ENCODE measurements around the gene ECM1.

Gene ECM1

DNA sequence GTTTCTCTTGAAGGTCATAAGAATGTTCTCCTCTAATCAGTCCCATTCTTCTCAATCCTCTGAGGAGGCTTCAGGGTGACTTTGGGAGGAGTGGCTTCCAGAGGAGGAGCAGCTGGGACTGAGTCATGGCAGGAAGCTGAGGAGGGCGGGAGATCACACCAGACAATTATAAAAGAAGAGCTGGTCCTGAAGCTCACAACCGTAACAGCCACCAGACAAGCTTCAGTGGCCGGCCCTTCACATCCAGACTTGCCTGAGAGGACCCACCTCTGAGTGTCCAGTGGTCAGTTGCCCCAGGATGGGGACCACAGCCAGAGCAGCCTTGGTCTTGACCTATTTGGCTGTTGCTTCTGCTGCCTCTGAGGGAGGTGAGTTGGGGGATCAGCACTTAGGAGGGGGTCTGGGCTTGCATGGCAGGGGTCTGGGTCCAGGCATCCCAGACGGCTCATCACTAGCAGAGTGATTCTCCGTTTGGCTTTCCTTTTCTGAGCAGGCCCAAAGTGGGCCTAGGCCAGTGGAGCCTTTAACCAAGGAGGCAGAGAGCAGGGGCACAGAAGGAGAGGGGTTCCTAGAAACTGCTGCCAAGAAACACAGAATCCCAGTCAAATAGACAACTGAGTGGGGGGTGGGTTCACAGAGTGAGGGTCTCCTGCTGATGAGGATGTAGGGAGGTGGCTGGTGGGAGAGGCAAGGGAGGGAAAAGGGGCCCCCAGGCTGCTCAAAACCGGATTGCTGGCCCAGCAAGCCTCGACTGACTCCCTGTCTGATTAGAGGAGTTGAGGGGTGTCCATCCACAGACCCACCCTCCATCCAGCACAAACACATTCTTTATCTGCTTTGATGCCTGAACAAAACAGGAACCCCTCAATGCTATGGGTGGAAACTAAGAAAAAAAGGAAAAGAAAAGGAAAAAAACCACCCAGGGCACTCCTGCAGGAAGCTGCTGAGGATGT, at the start of gene ECM1:
Gene ECM1, plus strand, starts transcription at position 198 of the 953 bp plus-strand sequence. Its CDS starts 101 bp downstream, at position 299.
- no peak for DNase-seq

DNA sequence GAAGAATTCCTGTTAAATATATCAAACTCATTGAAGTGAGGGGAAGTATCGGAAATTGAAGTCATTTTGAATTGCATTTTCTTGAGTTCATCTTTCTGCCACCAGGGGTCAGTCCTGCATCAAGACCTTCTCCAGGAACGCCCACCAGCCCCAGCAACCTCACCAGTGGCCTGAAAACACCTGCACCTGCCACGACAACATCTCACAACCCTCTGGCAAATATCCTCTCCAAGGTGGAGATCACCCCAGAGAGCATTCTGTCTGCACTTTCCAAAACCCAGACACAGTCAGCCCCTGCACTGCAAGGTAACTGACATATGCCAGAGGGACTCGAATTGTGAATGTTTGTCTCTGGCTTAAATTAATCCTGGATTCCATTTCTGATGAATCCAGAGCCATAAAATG, 43.5 kb upstream of the ECM1 start:
- peak; percentile 82 for DNase-seq

DNA sequence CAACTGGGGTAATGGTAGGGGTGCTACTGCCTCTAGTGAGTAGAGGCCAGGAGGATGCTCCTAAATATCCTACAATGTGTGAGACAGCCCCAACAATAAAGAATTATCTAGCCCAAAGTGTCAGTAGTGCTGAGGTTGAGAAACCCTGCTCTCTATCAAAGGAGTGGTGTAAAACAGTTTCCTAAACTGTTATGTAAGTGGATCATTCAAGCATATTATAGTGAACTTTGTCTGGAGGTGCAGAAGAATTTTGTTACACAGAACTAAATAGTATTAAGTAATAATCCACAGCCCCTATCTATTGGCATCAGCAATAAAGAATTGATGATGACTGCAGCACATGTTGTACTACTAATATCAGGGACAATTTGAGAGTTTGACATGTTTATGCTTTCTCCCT, 40.9 kb upstream of the ECM1 start:
- DNase-seq: no peak

DNA sequence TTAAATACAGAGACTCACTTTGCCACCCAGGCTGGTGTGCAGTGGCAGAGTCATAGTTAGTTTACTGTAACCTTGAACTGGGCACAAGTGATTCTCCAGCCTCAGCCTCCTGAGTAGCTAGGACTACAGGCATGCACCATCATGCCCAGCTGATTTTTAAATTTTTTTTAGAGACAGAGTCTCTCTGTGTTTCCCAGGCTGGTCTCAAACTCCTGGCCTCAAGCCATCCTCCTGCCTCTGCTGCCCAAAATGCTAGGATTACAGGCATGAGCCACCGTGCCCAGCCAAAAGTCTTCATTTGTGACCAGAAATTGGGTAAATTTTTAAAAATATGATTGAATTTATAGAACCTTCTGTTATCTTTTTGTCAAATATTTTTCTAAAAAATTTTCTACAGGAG, 38.6 kb upstream of the ECM1 start:
- no peak for DNase-seq

DNA sequence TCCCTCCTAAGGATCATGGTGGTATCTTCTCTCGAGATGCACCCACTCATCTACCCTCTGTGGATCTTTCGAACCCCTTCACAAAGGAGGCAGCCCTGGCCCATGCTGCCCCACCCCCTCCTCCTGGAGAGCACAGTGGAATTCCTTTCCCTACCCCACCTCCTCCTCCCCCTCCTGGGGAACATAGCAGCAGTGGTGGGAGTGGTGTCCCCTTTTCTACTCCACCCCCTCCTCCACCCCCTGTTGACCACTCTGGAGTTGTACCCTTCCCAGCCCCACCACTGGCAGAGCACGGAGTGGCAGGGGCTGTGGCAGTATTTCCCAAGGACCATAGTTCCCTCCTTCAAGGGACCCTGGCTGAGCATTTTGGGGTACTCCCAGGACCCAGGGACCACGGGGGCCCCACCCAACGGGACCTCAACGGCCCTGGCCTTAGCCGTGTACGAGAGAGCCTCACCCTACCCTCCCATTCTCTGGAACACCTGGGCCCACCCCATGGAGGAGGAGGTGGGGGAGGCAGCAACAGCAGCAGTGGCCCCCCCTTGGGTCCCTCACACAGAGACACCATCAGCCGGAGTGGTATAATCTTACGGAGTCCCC, 35.2 kb upstream of the ECM1 start:
- DNase-seq: no peak

DNA sequence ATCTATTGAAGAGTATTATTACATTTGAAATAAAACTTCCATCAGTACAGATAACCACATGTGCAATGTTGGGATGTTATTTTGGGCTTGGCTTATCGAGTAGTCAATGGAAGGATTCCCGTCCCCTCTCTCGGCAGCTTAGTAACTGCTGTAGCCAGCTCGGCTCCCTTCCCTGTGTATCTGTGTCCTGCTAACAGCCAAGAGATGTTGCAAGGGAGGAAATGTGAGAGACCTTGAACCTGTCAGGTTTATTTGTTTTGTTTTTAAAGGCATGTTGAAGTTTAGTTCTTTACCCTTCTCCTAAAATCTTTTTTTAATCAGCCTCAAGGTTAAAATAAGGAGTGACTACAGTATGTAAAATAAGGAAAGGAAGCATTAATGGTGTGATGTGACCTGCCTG, 34.2 kb upstream of the ECM1 start:
- no peak for DNase-seq

DNA sequence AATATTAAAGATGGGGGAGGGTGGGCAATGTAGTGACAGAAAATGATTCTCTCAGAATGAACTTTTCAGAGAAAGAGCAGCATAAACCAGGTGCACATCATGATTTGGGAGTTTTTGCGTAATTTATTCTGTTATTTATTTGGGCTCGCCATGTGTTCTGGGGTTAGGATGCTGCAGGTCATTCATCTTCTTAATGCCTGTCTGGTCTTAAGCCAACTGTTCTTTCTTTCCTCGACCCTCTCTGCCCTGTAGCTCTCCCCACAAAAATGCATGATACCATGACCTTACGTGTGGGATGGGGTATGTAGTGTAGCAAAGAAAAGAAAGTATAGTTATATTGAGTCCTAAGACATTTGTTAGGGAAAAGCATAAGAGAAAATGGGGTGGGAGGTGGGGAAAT, 33.0 kb upstream of the ECM1 start:
- DNase-seq: no peak

DNA sequence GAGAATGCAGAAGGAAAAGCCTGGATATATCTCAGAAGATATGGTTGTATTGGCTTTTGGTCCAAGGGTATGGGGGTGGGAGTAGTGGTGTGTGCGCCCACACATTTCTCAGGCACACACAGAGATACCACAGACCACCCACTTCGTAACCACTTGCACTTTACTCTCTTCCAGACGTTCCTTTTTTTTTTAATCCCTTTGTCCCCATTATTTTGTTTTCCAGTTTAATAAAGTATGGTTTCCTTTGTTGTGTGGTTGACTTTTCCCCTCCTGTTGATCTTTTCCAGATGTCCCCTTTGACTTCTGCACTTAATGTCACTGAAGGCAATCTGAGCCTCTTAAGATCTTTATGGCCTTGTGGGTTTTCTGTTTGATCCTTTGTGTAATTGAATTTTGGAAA, 31.2 kb upstream of the ECM1 start:
- no peak for DNase-seq

DNA sequence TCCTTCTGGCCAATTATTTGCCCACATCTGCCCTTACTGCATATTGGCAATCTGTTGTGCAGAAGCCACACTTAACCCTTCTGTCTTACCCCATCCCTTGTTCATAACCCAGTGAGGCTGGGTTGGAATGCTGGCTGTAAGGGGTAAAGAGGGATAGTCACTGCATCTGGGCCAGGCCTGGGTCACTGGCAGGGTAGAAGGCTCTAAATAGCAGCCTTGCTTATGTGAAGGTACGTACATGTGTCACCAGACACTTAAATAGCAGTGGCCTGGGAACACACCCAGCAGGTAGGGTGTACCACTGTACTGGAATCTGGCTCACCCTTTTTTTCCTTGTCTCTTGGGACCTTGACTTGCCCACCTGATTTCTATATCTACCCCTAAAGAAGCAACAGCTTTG, 30.6 kb upstream of the ECM1 start:
- DNase-seq: no peak

DNA sequence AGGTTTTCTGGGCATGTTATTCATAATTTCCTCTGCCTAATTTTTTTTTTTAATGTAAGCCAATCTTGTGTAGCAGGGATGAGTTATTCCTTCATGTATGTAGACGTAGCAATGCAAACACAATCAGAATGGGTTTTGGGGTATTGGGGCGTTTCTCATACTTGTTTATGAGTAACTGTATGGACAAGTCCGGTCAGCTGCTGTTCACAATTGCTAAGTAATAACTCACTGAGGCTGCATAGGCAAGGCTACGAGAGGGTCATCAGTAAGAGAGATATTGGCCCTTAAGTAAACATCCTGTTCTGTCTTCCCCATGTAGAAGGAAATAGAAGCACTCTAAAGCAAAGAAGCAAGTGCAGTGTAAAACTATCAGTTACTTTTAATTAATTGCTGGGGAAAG, 30.2 kb upstream of the ECM1 start:
- no peak for DNase-seq

DNA sequence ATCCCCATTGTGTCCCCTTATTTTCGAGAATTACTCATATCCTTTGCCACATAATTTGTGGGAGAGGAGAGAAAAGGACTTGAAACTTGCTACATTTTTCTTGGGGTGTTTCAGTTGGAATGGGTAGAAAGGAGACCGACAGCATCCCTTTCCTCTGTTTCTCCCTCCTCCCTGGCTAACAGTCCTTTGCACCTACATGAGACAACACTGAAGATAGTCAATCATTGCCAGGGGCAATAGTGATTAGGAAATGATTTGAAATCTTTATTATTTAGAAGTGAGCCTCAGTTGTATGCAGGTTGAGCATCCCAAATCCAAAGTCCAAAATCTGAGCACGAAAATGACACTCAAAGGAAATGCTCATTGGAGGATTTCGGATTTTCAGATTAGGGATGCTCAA, 28.5 kb upstream of the ECM1 start:
- DNase-seq: no peak

DNA sequence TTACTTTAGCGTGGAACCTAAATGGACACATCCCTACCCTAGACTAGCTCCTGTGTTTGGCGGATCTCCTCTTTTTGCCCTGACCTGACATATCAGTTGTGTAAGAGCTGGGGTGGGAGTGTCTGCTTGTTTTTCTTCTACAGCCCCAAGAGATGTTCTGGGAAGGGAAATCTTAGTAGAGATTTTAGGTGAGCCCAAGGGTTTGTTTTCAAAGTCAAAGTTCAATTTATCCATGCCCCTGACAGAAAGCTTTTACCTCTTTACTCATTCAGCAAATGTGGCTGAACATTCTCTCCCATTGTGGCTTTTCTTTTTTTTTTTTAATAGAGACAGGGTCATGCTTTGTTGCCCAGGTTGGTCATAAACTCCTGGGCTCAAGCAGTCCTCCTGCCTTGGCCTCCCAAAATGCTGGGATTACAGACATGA, 28.0 kb upstream of the ECM1 start:
- no peak for DNase-seq

DNA sequence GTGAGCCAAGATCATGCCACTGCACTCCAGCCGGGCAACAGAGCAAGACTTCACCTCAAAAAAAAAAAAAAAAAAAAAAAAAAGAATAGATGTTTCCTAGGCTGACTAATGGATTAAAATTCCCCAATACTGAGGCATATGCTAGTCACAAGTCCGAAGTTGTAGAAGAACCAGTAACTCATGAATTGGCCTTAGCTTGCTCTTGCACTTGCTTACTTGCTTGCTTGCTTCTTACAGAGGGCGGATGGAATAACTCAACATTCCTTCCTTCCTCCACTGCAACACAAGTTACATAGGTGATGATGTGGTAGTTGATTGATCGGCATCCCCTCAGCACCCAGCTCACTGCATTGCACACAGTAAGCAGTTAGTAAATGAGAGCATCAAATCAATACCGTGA, 23.5 kb upstream of the ECM1 start:
- no peak for DNase-seq

DNA sequence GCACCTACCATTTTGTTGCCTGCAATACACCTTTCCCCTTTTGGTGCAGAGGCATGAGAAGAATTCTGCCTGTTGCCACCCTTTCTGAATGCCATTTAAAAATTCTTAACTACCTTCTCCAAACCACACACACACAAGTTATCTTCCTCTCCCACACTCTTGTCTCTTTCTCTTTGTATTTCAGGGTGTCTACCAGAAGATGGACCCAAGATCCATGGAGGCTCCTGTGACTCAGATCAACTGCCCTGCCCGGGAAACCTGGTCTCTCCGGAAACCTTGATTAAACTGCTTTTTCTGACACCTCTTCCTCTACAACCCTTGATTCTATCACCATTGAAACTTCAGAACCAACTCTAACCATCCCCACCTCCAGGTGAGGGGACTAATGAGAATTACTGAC, 23.0 kb upstream of the ECM1 start:
- DNase-seq: no peak

DNA sequence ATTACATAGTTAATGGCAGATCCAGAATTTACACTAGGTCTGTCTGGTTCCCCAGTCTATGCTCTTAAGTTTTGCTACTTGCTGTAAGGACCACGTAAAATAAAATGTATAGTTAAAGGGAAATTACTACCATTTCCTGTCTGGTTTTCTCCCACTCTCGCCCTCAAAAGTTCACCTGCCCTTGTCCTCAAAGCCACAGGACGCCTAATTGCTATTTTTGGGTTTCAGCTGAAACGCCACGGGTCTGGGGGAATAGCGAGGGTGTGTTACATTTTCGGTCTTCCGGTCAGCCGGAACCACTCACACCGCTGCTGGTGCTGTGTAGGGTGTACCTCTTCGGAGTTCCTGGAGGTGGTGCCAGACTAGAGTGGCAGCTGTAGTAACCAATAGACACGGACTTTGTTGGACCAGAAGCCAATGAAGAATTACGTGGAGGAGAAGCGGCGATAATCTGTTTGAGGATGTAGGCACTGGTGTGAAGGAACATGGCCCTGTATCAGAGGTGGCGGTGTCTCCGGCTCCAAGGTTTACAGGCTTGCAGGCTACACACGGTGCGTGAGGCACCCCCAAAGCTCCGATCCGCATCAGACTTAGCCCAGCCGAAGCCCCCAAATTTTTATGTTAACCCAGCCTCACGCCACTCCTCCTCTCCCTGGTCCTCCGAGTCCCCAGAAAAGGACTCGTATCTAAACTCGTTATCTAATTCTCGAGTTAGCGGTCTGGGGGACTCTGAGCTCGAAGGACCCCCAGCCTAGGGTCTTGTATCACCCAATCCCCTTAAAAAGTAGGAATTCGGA, 20.7 kb upstream of the ECM1 start, which contains the start of gene TARS2:
Gene TARS2, plus strand, starts transcription at position 454 of the 797 bp plus-strand sequence. Its CDS starts 32 bp downstream, at position 486.
- DNase-seq: peak; percentile 100

DNA sequence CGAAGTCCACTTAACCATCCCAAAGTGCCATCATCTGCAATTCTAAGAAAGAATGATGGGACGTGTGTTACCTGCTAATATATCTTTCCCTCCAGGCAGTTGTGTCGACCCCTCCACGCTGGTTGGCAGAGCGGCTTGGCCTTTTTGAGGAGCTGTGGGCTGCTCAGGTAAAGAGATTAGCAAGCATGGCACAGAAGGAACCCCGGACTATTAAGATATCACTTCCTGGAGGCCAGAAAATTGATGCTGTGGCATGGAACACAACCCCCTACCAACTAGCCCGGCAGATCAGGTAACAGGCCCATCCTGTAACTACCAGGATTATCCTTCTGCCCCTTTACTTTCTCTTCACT, 20.2 kb upstream of the ECM1 start:
- no peak for DNase-seq

DNA sequence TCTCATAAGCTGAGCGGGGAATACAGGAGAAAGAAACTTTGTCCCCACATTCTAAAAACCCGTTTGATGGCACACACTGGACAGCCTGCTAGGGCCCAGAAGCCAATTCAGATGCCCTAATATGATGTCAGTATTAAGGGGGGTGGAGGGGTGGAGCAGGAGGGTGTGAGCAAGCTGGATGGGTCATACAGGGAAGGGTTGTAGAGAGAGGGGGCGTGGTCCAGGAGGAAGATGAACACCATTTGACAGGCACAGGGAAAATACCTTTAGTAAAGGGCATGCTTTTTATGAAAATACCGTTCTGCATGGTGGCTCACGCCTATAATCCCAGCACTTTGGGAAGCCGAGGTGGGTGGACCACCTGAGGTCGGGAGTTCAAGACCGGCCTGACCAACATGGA, 14.7 kb upstream of the ECM1 start:
- no peak for DNase-seq

DNA sequence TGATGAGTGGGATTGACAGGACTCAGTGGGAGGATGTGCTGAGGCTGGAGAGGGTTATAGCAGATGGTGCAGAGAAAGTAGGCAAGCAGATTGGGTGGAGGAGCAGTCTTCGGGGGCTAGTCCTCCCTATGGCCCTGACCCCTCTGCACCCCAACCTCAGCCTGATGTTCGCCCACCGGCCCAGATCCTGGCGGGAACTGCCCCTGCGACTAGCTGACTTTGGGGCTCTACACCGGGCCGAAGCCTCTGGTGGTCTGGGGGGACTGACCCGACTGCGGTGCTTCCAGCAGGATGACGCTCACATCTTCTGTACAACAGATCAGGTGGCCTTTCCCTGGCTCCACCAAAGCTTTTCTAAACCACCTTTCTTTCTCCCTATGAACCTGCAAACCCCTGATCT, 9.6 kb upstream of the ECM1 start:
- no peak for DNase-seq

DNA sequence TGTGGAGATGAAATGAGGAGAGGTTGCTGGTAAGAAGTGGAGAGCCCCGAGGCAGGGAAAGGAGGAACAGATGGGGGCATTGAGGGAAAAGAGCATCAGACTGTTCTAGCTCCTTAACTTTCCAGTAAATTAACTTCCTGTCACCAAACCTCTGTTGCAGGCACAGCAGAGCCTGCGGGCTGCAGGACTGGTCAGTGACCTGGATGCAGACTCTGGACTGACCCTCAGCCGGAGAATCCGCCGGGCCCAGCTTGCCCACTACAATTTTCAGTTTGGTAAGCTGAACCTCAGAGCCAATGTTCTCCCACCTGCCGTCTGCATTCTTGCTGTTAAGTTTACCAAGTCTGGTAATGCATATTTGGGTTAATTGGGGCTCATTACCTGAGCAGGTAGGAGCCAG, 2.5 kb upstream of the ECM1 start:
- DNase-seq: no peak

DNA sequence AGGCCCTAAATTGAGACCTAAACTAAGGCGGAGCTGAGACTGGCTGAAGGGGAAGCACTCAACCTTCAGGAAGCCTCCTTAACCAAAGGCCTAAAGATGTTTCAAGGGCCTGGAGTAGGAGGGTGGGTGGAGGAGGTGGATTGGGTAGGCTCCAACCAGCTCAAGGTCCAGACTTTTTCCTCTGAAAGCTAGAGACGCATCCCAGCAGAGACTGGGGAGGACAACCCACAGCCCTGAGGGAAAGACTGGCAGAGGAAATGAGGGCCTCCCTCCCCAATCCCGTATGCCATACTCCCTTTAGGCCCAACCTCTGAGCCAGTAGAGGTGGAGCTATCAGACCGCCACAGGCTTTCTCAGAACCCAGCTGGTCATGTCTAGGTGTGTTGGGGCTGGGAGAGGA, 1.1 kb downstream of the ECM1 start:
- no peak for DNase-seq

DNA sequence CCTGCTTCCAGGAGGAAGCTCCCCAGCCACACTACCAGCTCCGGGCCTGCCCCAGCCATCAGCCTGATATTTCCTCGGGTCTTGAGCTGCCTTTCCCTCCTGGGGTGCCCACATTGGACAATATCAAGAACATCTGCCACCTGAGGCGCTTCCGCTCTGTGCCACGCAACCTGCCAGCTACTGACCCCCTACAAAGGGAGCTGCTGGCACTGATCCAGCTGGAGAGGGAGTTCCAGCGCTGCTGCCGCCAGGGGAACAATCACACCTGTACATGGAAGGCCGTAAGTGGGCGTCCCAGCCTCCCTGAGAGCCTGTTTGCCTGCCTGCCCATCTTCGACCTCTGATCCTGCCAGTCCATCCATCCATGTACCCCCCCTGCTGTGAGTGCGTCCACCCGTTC, 3.6 kb downstream of the ECM1 start:
- DNase-seq: no peak

DNA sequence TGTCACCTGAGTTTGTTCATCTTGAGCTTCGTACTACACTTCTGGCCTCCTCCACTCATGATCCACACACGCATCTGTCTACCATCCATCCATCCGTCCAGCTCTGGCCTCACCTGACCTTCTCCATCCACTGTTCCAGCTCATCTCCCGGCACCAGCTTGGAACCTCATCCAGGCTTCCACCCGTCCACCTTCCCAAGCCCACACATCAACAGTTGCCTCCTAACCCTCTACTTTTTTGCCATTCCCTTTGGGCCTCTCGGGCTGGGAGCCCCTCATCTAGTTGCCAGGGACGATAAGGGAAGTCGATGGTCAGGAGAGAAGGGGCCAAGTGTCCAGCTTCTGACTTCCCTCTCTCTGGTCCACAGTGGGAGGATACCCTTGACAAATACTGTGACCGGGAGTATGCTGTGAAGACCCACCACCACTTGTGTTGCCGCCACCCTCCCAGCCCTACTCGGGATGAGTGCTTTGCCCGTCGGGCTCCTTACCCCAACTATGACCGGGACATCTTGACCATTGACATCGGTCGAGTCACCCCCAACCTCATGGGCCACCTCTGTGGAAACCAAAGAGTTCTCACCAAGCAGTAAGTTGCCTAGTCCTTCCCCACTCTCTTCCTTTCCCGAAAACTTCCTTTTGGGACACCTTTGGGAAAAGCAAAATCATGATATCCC, 4.2 kb downstream of the ECM1 start:
- DNase-seq: no peak

DNA sequence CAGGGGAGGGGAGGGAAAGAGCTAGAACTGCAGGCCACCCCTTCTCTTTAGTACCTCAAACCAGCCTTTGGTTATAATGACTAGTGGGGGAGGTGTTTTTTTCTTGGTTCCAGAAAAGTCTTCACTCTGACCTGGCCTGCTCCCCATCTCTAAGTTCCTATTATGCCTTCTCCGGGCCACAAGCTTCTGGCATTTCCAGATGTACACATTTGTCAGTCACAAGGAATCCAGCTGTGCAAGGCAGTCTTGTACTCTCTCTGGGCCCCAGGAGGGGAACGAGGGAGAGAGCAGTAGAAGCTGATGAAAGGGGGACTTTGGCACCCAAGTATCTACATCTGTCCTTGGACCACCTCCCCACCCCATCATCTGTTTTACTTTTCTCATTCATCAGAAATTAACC, 4.9 kb downstream of the ECM1 start:
- DNase-seq: no peak
